CD4-positive, alpha-beta T cell treated with Interleukin-15 for 1 hour (primary cell): ENCODE data around the gene ZBTB11.
"Not testable (repeated sequence)": the region's sequence is repeated elsewhere in the genome, so short reads cannot be mapped to it uniquely, and the experiment has no call there.

ENCODE experiments used
- DNase-seq: peaks from one replicate; pipeline ENCODE4 v3.0.0-alpha.2; 2020

ZBTB11 gene, protein sequence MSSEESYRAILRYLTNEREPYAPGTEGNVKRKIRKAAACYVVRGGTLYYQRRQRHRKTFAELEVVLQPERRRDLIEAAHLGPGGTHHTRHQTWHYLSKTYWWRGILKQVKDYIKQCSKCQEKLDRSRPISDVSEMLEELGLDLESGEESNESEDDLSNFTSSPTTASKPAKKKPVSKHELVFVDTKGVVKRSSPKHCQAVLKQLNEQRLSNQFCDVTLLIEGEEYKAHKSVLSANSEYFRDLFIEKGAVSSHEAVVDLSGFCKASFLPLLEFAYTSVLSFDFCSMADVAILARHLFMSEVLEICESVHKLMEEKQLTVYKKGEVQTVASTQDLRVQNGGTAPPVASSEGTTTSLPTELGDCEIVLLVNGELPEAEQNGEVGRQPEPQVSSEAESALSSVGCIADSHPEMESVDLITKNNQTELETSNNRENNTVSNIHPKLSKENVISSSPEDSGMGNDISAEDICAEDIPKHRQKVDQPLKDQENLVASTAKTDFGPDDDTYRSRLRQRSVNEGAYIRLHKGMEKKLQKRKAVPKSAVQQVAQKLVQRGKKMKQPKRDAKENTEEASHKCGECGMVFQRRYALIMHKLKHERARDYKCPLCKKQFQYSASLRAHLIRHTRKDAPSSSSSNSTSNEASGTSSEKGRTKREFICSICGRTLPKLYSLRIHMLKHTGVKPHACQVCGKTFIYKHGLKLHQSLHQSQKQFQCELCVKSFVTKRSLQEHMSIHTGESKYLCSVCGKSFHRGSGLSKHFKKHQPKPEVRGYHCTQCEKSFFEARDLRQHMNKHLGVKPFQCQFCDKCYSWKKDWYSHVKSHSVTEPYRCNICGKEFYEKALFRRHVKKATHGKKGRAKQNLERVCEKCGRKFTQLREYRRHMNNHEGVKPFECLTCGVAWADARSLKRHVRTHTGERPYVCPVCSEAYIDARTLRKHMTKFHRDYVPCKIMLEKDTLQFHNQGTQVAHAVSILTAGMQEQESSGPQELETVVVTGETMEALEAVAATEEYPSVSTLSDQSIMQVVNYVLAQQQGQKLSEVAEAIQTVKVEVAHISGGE

GRCh38 chr3:101676765-101677435, at the start of gene ZBTB11:
TSS of gene ZBTB11 (minus strand) at chr3:101677132. CDS start at chr3:101676914, 218 bp downstream.
- DNase-seq, result peak; percentile 98

GRCh38 chr3:101725890-101726275, 49.0 kb upstream of the ZBTB11 start:
- DNase-seq, result no peak

- no peak for DNase-seq
Measured at GRCh38 chr3:101725194-101725889, 48.4 kb upstream of the ZBTB11 start.

- DNase-seq, result peak; percentile 83
Measured at GRCh38 chr3:101724329-101725193, 47.6 kb upstream of the ZBTB11 start, which contains the start of gene CEP97. TSS of gene CEP97 (plus strand) at chr3:101724614. CDS start at chr3:101724677, 63 bp downstream.

GRCh38 chr3:101722394-101723173, 45.7 kb upstream of the ZBTB11 start:
- DNase-seq, result no peak

GRCh38 chr3:101720851-101721840, 44.2 kb upstream of the ZBTB11 start:
- DNase-seq, result no peak

GRCh38 chr3:101719604-101720185, 42.8 kb upstream of the ZBTB11 start:
- DNase-seq, result no peak

DNA sequence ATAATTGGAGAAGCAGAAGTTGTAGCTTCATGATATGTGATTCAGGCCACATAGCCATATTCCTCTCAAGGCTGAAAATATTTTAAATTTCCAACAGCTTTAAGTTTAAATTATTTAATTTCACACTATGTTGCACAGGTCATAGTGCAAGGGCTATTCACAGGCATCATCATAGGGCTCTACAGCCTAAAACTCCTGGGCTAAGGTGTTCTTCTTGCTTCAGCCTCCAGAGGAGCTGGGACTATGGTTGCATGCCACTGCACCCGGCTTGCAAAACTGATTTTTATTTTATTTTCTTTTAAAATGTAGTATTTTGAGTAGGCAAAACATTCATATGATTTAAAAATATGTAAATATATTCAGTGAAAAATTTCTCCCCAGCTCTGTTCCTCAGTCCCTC, 41.5 kb upstream of the ZBTB11 start:
- no peak for DNase-seq

DNA sequence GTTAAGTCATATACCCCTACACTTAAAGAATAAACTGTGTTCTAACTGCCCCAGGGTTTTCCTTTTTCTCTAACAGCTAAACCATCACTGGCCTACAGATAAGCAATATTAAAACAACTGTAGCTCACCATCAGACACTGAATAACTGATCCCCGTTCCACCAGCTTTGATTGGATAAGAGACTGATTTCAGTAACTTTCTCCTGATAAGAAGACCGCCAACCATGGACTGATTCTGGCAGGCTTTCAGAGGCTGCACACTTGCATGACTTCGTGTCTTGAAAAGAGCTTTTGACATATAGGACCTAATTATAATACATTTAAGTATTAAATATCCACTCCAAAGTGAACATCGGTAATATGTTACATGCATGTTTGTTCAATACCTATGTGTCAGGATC, 32.2 kb upstream of the ZBTB11 start:
- no peak for DNase-seq

- not testable (repeated sequence) for DNase-seq
Measured at GRCh38 chr3:101704639-101705038, 27.7 kb upstream of the ZBTB11 start.

GRCh38 chr3:101703169-101703568, 26.2 kb upstream of the ZBTB11 start:
- no peak for DNase-seq

DNA sequence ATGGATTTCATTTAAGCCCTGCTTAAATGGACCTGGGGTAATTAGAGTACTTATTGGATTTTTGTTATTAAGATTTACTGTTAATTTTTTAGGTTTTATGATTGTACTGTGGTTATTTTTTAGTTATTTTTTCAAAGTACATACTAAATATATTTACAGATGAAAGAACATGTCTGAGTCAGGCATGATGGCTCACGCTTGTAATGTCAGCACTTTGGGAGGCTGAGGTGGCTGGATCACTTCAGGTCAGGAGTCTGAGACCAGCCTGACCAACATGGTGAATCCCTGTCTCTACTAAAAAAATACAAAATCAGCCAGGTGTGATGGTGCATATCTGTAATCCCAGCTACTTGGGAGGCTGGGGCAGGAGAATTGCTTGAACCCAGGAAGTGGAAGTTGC, 25.8 kb upstream of the ZBTB11 start:
- no peak for DNase-seq

- DNase-seq, result no peak
Measured at GRCh38 chr3:101701696-101702634, 25.0 kb upstream of the ZBTB11 start.

DNA sequence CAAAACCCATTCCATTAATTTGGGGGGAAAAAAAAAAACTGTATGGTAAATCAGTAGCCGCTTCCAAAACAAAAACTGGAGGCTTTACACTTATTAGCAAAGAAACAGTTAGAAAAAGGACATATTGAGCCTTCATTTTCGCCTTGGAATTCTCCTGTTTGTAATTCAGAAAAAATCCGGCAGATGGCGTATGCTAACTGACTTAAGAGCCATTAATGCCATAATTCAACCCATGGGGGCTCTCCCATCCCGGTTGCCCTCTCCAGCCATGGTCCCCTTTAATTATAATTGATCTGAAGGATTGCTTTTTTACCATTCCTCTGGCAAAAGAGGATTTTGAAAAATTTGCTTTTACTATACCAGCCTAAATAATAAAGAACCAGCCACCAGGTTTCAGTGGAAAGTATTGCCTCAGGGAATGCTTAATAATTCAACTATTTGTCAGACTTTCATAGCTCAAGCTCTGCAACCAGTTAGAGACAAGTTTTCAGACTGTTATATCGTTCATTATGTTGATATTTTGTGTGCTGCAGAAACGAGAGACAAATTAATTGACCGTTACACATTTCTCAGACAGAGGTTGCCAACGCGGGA, 18.9 kb upstream of the ZBTB11 start:
- no peak for DNase-seq

DNA sequence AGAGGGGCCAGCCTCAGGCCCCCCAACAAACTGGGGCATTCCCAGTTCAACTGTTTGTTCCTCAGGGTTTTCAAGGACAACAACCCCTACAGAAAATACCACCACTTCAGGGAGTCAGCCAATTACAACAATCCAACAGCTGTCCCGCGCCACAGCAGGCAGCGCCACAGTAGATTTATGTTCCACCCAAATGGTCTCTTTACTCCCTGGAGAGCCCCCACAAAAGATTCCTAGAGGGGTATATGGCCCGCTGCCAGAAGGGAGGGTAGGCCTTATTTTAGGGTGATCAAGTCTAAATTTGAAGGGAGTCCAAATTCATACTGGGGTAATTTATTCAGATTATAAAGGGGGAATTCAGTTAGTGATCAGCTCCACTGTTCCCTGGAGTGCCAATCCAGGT, 17.9 kb upstream of the ZBTB11 start:
- DNase-seq, result not testable (repeated sequence)

DNA sequence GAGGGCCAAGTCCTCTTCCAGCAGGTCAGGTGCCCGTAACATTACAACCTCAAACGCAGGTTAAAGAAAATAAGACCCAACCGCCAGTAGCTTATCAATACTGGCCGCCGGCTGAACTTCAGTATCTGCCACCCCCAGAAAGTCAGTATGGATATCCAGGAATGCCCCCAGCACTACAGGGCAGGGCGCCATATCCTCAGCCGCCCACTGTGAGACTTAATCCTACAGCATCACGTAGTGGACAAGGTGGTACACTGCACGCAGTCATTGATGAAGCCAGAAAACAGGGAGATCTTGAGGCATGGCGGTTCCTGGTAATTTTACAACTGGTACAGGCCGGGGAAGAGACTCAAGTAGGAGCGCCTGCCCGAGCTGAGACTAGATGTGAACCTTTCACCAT, 16.6 kb upstream of the ZBTB11 start:
- not testable (repeated sequence) for DNase-seq
